Karpas-422 (cell line): Measurements from ENCODE around the gene PRKN. TPM values are rescaled to one million over a fixed set of nuclear protein-coding genes. Genes with fewer than 3 reads are reported as not detected.

Experiments
- DNase-seq: peaks from one replicate; pipeline ENCODE4 v3.0.0-alpha.2; 2015
- H2AFZ ChIP-seq: fragments of 200-600 bp; sonication (generic); 2 replicates; pipeline ENCODE4 v1.6.1; 2014; ENCODE audit warnings: antibody characterized with exemption, low read length, mixed read lengths
- H3K27ac ChIP-seq: fragments of 200-600 bp; sonication (generic); 2 replicates; pipeline ENCODE4 v1.5.1; 2014; ENCODE audit warnings: mild to moderate bottlenecking, low read length, moderate library complexity
- H3K27me3 ChIP-seq: fragments of 200-600 bp; sonication (generic); 2 replicates; pipeline ENCODE4 v1.6.1; 2014; ENCODE audit warnings: low read length, mixed read lengths
- H3K36me3 ChIP-seq: fragments of 200-600 bp; sonication (generic); 2 replicates; pipeline ENCODE4 v1.6.1; 2014; ENCODE audit warnings: low read length, mixed read lengths; ENCODE audit not compliant: insufficient read depth
- H3K4me1 ChIP-seq: fragments of 200-600 bp; sonication (generic); 2 replicates; pipeline ENCODE4 v1.6.1; 2014; ENCODE audit warnings: mild to moderate bottlenecking, low read length, mixed read lengths
- H3K4me2 ChIP-seq: fragments of 200-600 bp; sonication (generic); 2 replicates; pipeline ENCODE4 v1.6.1; 2014; ENCODE audit warnings: low read length, low read depth, mild to moderate bottlenecking; ENCODE audit not compliant: poor library complexity, severe bottlenecking
- H3K4me3 ChIP-seq: fragments of 200-600 bp; sonication (generic); 2 replicates; pipeline ENCODE4 v1.5.1; 2014; ENCODE audit warnings: mild to moderate bottlenecking, antibody characterized with exemption, low read length, mixed read lengths
- H3K79me2 ChIP-seq: fragments of 200-600 bp; sonication (generic); 2 replicates; pipeline ENCODE4 v1.6.1; 2014; ENCODE audit warnings: mild to moderate bottlenecking, low read length, mixed read lengths
- H3K9ac ChIP-seq: fragments of 200-600 bp; sonication (generic); 2 replicates; pipeline ENCODE4 v1.6.0; 2014; ENCODE audit warnings: low read length
- H3K9me2 ChIP-seq: fragments of 200-600 bp; sonication (generic), shearing (Covaris generic); replicated peaks from 2 replicates; pipeline ENCODE4 v1.6.0; 2014; ENCODE audit warnings: mild to moderate bottlenecking, low read length, moderate library complexity; ENCODE audit not compliant: insufficient read depth
- H3K9me3 ChIP-seq: fragments of 300-700, 200-600 bp; sonication (generic); 2 replicates; pipeline ENCODE4 v1.6.1; 2014; ENCODE audit warnings: low read length, mixed read lengths
- H4K20me1 ChIP-seq: fragments of 200-600 bp; sonication (generic); 2 replicates; pipeline ENCODE4 v1.6.1; 2014; ENCODE audit warnings: mild to moderate bottlenecking, antibody characterized with exemption, low read length, low read depth; ENCODE audit not compliant: insufficient read depth
- total RNA-seq: library from RNA; depleted of rRNA; stranded (reverse); fragments of >200 nt; shearing (Covaris generic); gene quantifications from 2 replicates; pipeline ENCODE4 v1.2.3, GENCODE V29; 2014; ENCODE audit warnings: low replicate concordance

PRKN gene
- total RNA-seq, 1 experiment from 2014 or later, result not detected

- no peak overlapping the region for H3K27ac ChIP-seq
- no peak overlapping the region for H3K4me3 ChIP-seq
- no peak for DNase-seq
- H3K27me3 ChIP-seq, result no peaks in the 10 kb centered on the region
- no peaks in the 10 kb centered on the region for H3K4me1 ChIP-seq
- no peaks in the 10 kb centered on the region for H4K20me1 ChIP-seq
- no peaks in the 10 kb centered on the region for H3K36me3 ChIP-seq
- no peaks in the 10 kb centered on the region for H3K79me2 ChIP-seq
- H3K9me2 ChIP-seq, result no peaks in the 10 kb centered on the region
- H3K4me2 ChIP-seq, result no peak overlapping the region
- no peak overlapping the region for H3K9ac ChIP-seq
- no peaks in the 10 kb centered on the region; the same call in 1 of the 2 replicates for H3K9me3 ChIP-seq
- H2AFZ ChIP-seq, result no peak overlapping the region
Observed at GRCh38 chr6:161917645-161918044, 809.9 kb downstream of the PRKN start.

- Histone ChIP-seq H3K79me2 (no peaks in the 10 kb centered on the region), H4K20me1 (no peaks in the 10 kb centered on the region), H2AFZ (no peak overlapping the region), H3K9me2 (no peaks in the 10 kb centered on the region), H3K27me3 (no peaks in the 10 kb centered on the region), H3K9me3 (no peaks in the 10 kb centered on the region; the same call in 1 of the 2 replicates), H3K36me3 (no peaks in the 10 kb centered on the region), H3K4me1 (no peaks in the 10 kb centered on the region), H3K9ac (no peak overlapping the region), H3K27ac (no peak overlapping the region), H3K4me2 (no peak overlapping the region), H3K4me3 (no peak overlapping the region)
- DNase-seq, result no peak
Observed at GRCh38 chr6:161915456-161915964, 812.1 kb downstream of the PRKN start.

- H3K79me2 ChIP-seq, result no peaks in the 10 kb centered on the region
Observed at GRCh38 chr6:161908872-161909271, 818.7 kb downstream of the PRKN start.

GRCh38 chr6:161906571-161906970 lies 821.0 kb downstream of the PRKN start:
- Histone ChIP-seq H4K20me1 (no peaks in the 10 kb centered on the region), H3K4me2 (no peak overlapping the region), H3K27me3 (no peaks in the 10 kb centered on the region), H3K4me3 (no peak overlapping the region), H3K9me2 (no peaks in the 10 kb centered on the region), H3K27ac (no peak overlapping the region), H3K4me1 (no peaks in the 10 kb centered on the region), H3K36me3 (no peaks in the 10 kb centered on the region), H3K9me3 (no peaks in the 10 kb centered on the region), H3K79me2 (no peaks in the 10 kb centered on the region), H3K9ac (no peak overlapping the region), H2AFZ (no peak overlapping the region)
- no peak for DNase-seq

More at GRCh38 chr6:161908872-161909271, 818.7 kb downstream of the PRKN start:
- Histone ChIP-seq H3K4me2 (no peak overlapping the region), H3K4me3 (no peak overlapping the region), H3K27me3 (no peaks in the 10 kb centered on the region), H3K36me3 (no peaks in the 10 kb centered on the region), H4K20me1 (no peaks in the 10 kb centered on the region), H3K9me3 (no peaks in the 10 kb centered on the region), H3K9ac (no peak overlapping the region), H2AFZ (no peak overlapping the region), H3K27ac (no peak overlapping the region), H3K9me2 (no peaks in the 10 kb centered on the region), H3K4me1 (no peaks in the 10 kb centered on the region)
- DNase-seq, result no peak

GRCh38 chr6:161903584-161904212 lies 823.9 kb downstream of the PRKN start:
- H3K4me3 ChIP-seq, result no peak overlapping the region

GRCh38 chr6:161901740-161902426 lies 825.7 kb downstream of the PRKN start:
- Histone ChIP-seq H2AFZ (no peak overlapping the region), H3K27ac (no peak overlapping the region), H3K9me2 (no peaks in the 10 kb centered on the region), H3K9ac (no peak overlapping the region), H3K79me2 (no peaks in the 10 kb centered on the region), H3K9me3 (no peaks in the 10 kb centered on the region), H3K27me3 (no peaks in the 10 kb centered on the region), H3K4me3 (no peak overlapping the region), H3K4me1 (no peaks in the 10 kb centered on the region), H3K4me2 (no peak overlapping the region), H4K20me1 (no peaks in the 10 kb centered on the region), H3K36me3 (no peaks in the 10 kb centered on the region)
- DNase-seq, result no peak

More at GRCh38 chr6:161903584-161904212, 823.9 kb downstream of the PRKN start:
- H3K9me3 ChIP-seq, result no peaks in the 10 kb centered on the region
- H3K27ac ChIP-seq, result no peak overlapping the region
- H3K9me2 ChIP-seq, result no peaks in the 10 kb centered on the region
- no peaks in the 10 kb centered on the region for H3K27me3 ChIP-seq
- H2AFZ ChIP-seq, result no peak overlapping the region
- no peaks in the 10 kb centered on the region for H4K20me1 ChIP-seq
- H3K36me3 ChIP-seq, result no peaks in the 10 kb centered on the region
- H3K4me1 ChIP-seq, result no peaks in the 10 kb centered on the region
- no peak overlapping the region for H3K9ac ChIP-seq
- H3K79me2 ChIP-seq, result no peaks in the 10 kb centered on the region
- DNase-seq, result no peak
- H3K4me2 ChIP-seq, result no peak overlapping the region

GRCh38 chr6:161894436-161894835 lies 833.1 kb downstream of the PRKN start:
- Histone ChIP-seq H3K79me2 (no peaks in the 10 kb centered on the region), H3K27me3 (no peaks in the 10 kb centered on the region), H3K9ac (no peak overlapping the region), H3K4me3 (no peak overlapping the region), H3K36me3 (no peaks in the 10 kb centered on the region), H3K9me2 (no peaks in the 10 kb centered on the region), H3K4me2 (no peak overlapping the region), H3K4me1 (no peaks in the 10 kb centered on the region), H2AFZ (no peak overlapping the region), H3K9me3 (no peaks in the 10 kb centered on the region), H4K20me1 (no peaks in the 10 kb centered on the region), H3K27ac (no peak overlapping the region)
- DNase-seq, result no peak

GRCh38 chr6:161891542-161891941 lies 836.0 kb downstream of the PRKN start:
- no peak overlapping the region for H3K27ac ChIP-seq
- no peaks in the 10 kb centered on the region for H3K9me3 ChIP-seq

More at GRCh38 chr6:161891542-161891941, 836.0 kb downstream of the PRKN start:
- Histone ChIP-seq H4K20me1 (no peaks in the 10 kb centered on the region), H3K4me2 (no peak overlapping the region), H3K36me3 (no peaks in the 10 kb centered on the region), H3K79me2 (no peaks in the 10 kb centered on the region), H3K4me3 (no peak overlapping the region), H3K27me3 (no peaks in the 10 kb centered on the region), H2AFZ (no peak overlapping the region), H3K9ac (no peak overlapping the region), H3K4me1 (no peaks in the 10 kb centered on the region), H3K9me2 (no peaks in the 10 kb centered on the region)
- DNase-seq, result no peak
